Astrocyte (in vitro differentiated cells and primary cell): ENCODE results near the gene OR52B2.
"Not testable (repeated sequence)": the region's sequence is repeated elsewhere in the genome, so short reads cannot be mapped to it uniquely, and the experiment has no call there.

Experiments
- EZH2 ChIP-seq: IDR thresholded peaks from 2 replicates; pipeline ENCODE4 v1.6.1; 2012; ENCODE audit warnings: mild to moderate bottlenecking, low read length, inconsistent platforms; ENCODE audit not compliant: insufficient read depth
- TF ChIP-seq, protein P1 (sequence below): IDR thresholded peaks from 2 replicates; pipeline ENCODE4 v1.5.1; 2011; ENCODE audit warnings: low read depth, mild to moderate bottlenecking, inconsistent platforms, low read length, moderate library complexity; ENCODE audit not compliant: insufficient read depth

DNA sequence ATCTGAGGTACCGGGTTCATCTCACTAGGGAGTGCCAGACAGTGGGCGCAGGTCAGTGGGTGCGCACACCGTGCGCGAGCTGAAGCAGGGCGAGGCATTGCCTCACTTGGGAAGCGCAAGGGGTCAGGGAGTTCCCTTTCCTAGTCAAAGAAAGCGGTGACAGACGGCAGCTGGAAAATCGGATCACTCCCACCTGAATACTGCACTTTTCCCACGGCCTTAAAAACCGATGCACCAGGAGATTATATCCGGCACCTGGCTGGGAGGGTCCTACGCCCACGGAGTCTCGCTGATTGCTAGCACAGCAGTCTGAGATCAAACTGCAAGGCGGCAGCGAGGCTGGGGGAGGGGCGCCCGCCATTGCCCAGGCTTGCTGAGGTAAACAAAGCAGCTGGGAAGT is 26.4 kb downstream of the OR52B2 start:
- TF ChIP-seq, protein P1, sequence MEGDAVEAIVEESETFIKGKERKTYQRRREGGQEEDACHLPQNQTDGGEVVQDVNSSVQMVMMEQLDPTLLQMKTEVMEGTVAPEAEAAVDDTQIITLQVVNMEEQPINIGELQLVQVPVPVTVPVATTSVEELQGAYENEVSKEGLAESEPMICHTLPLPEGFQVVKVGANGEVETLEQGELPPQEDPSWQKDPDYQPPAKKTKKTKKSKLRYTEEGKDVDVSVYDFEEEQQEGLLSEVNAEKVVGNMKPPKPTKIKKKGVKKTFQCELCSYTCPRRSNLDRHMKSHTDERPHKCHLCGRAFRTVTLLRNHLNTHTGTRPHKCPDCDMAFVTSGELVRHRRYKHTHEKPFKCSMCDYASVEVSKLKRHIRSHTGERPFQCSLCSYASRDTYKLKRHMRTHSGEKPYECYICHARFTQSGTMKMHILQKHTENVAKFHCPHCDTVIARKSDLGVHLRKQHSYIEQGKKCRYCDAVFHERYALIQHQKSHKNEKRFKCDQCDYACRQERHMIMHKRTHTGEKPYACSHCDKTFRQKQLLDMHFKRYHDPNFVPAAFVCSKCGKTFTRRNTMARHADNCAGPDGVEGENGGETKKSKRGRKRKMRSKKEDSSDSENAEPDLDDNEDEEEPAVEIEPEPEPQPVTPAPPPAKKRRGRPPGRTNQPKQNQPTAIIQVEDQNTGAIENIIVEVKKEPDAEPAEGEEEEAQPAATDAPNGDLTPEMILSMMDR: not testable (repeated sequence)
- not testable (repeated sequence) for TF ChIP-seq EZH2
